Measurements from ENCODE around the gene UST. TPM values are rescaled to one million over a fixed set of nuclear protein-coding genes. Genes with fewer than 3 reads are reported as not detected.
"Not testable (repeated sequence)": the region's sequence is repeated elsewhere in the genome, so short reads cannot be mapped to it uniquely, and the experiment has no call there.

Gene UST
- total RNA-seq, 3 donors from 2014 or later: 1.3 to 2.2 (median 1.6) TPM

DNA sequence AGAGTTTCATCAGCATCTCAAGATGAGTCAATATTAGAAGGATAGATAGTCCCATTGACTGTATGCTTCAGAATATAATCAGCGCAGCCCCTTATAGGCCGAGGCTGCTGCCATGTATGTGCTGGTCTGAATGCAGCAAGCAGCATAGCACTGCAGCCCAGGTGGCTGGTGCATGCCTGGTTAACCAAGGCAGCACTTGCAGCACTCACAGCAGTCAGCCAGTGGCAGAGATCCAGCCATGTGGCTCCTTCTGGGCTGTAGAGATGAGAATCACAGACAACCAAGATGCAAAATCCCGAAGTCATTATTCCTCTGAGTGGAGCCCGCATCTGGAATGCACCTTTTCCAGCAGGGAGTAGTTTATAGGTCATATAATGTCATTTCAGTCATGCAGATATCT, 251.9 kb downstream of the UST start:
- DNase-seq: no peak
- H3K4me3 Mint-ChIP-seq: no peak overlapping the region
- ATAC-seq: no peak
- H3K36me3 Mint-ChIP-seq (ENCODE audit: insufficient read depth): peaks cover 6% of the 10 kb centered on the region
- peaks cover 2% of the 10 kb centered on the region for H3K27me3 Mint-ChIP-seq (ENCODE audit: low read depth)
- peaks cover 6% of the 10 kb centered on the region for H3K9me3 Mint-ChIP-seq
- peaks cover 21% of the 10 kb centered on the region for H3K4me1 Mint-ChIP-seq (ENCODE audit: low read depth)

DNA sequence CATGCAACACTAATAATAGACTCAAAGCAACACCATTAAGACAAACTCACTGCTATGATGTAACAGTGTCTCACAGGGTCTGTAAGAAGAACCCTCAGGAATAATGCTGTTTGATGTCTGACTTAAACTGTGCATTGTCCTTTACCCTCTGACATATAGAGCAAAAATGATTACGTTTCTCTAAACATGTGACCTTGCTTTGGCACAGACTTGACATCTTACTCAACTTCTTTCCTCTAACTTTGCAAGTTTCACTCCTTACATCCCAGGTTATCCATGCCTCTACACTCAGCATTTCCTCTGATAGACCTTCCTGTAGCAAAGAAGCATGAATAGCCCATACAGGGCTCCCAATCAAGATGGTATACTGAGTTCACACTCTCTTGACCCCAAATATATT, 252.7 kb downstream of the UST start:
- H3K4me3 Mint-ChIP-seq: no peak overlapping the region
- peaks cover 6% of the 10 kb centered on the region for H3K9me3 Mint-ChIP-seq
- ATAC-seq (no peak), DNase-seq (no peak)
- H3K36me3 Mint-ChIP-seq (ENCODE audit: insufficient read depth): peaks cover 4% of the 10 kb centered on the region
- peaks cover 21% of the 10 kb centered on the region for H3K4me1 Mint-ChIP-seq (ENCODE audit: low read depth)
- peaks cover 2% of the 10 kb centered on the region for H3K27me3 Mint-ChIP-seq (ENCODE audit: low read depth)

- Mint-ChIP-seq H3K4me1 (ENCODE audit: low read depth) (peaks cover 21% of the 10 kb centered on the region), H3K36me3 (ENCODE audit: insufficient read depth) (peaks cover 4% of the 10 kb centered on the region), H3K27me3 (ENCODE audit: low read depth) (peaks cover 2% of the 10 kb centered on the region), H3K9me3 (peaks cover 6% of the 10 kb centered on the region), H3K4me3 (no peak overlapping the region)
- ATAC-seq: no peak
- no peak for DNase-seq
Observed at GRCh38 chr6:148999929-149000468, 253.2 kb downstream of the UST start.

DNA sequence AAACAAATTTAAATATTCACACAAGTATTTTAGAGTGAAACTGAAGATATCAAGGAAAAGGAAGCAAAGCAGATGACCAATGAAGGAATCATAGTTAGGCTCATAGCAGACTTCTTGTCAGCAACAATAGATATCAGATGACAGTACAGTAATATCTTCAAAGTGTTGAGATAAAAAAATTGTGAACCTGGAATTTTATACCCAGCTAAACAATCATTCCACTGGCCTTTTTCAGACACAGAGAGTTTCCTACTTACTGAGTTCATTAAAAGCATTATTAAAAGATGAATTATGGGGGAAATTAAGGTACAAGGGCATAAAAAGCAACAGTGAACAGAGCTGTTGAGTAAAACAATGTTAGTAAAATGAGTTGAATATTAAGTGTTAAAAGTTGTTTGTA, 254.6 kb downstream of the UST start:
- Mint-ChIP-seq H3K36me3 (ENCODE audit: insufficient read depth) (peaks cover 9% of the 10 kb centered on the region), H3K27me3 (ENCODE audit: low read depth) (no peaks in the 10 kb centered on the region), H3K9me3 (peaks cover 6% of the 10 kb centered on the region), H3K4me3 (no peak overlapping the region), H3K4me1 (ENCODE audit: low read depth) (peaks cover 21% of the 10 kb centered on the region)
- DNase-seq (no peak), ATAC-seq (no peak)

GRCh38 chr6:149003560-149003959, 256.7 kb downstream of the UST start:
- Mint-ChIP-seq H3K9me3 (peaks cover 6% of the 10 kb centered on the region), H3K27me3 (ENCODE audit: low read depth) (peaks cover 4% of the 10 kb centered on the region), H3K4me1 (ENCODE audit: low read depth) (peaks cover 15% of the 10 kb centered on the region), H3K36me3 (ENCODE audit: insufficient read depth) (peaks cover 11% of the 10 kb centered on the region), H3K4me3 (no peak overlapping the region)
- ATAC-seq (no peak), DNase-seq (no peak)

DNA sequence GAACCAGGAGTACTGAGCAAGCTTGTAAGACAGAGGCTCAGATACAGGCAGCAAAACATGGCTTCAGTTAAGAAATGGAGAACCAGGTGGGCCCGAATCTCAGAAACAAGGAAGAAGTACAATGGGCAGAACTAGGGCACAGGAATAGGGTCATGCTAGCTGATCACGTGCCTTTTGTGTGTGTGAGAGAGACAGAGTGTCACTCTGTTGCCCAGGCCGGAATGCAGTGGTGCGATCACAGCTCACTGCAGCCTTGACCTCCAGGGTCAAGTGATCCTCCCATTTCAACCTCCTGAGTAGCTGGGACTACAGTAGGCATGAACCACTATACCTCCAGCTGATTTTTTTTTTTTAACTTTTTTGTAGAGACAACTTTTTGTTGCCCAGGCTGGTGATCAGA, 257.8 kb downstream of the UST start:
- Mint-ChIP-seq H3K9me3 (peaks cover 6% of the 10 kb centered on the region), H3K36me3 (ENCODE audit: insufficient read depth) (peaks cover 11% of the 10 kb centered on the region), H3K4me1 (ENCODE audit: low read depth) (peaks cover 10% of the 10 kb centered on the region), H3K4me3 (no peak overlapping the region), H3K27me3 (ENCODE audit: low read depth) (peaks cover 6% of the 10 kb centered on the region)
- DNase-seq (no peak), ATAC-seq (no peak)

DNA sequence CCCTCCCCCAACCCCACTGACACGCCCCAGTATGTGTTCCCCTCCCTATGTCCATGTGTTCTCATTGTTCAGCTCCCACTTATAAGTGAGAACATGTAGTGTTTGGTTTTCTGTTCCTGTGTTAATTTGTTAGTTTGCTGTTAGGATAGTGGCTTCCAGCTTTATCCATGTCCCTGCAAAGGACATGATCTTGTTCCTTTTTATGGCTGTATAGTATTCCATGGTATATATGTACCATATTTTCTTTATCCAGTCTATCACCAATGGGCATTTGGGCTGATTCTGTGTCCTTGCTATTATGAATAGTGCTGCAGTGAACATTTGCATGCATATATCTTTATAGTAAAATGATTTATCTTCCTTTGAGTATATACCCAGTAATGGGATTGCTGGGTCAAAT, 259.4 kb downstream of the UST start:
- not testable (repeated sequence) for H3K4me3 Mint-ChIP-seq, H3K9me3 Mint-ChIP-seq

GRCh38 chr6:149006671-149007070, 259.8 kb downstream of the UST start:
- ATAC-seq (no peak), DNase-seq (no peak)
- no peak overlapping the region for H3K4me3 Mint-ChIP-seq
- H3K9me3 Mint-ChIP-seq: no peaks in the 10 kb centered on the region
- no peaks in the 10 kb centered on the region for H3K4me1 Mint-ChIP-seq (ENCODE audit: low read depth)
- H3K27me3 Mint-ChIP-seq (ENCODE audit: low read depth): peaks cover 6% of the 10 kb centered on the region
- peaks cover 6% of the 10 kb centered on the region for H3K36me3 Mint-ChIP-seq (ENCODE audit: insufficient read depth)

More for the DNA sequence above, 259.4 kb downstream of the UST start:
- not testable (repeated sequence) for H3K36me3 Mint-ChIP-seq (ENCODE audit: insufficient read depth); DNase-seq; H3K27me3 Mint-ChIP-seq (ENCODE audit: low read depth); H3K4me1 Mint-ChIP-seq (ENCODE audit: low read depth); ATAC-seq

DNA sequence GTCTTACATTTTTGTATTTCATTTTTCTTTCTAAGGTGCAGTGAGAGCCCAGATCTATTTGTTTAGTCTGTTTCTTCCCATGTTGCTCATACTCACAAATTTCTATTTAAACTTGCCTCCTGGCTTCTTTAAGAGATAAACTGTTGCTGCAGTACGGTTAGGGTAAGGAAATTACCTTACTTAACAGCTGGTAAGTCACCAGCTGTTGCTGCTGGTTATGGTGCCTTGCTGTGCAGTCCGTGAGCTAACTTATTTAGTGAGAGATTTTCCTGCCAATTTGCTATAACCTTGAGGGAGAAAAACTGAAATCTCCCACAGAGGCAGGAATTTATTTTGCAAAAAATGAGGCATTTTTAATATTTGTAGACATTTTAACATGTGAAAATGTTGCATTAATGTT, 261.0 kb downstream of the UST start:
- DNase-seq: no peak
- ATAC-seq: no peak
- Mint-ChIP-seq H3K9me3 (no peaks in the 10 kb centered on the region), H3K27me3 (ENCODE audit: low read depth) (peaks cover 6% of the 10 kb centered on the region), H3K36me3 (ENCODE audit: insufficient read depth) (peaks cover 6% of the 10 kb centered on the region), H3K4me3 (no peak overlapping the region), H3K4me1 (ENCODE audit: low read depth) (no peaks in the 10 kb centered on the region)

GRCh38 chr6:149008741-149009140, 261.9 kb downstream of the UST start:
- peaks cover 6% of the 10 kb centered on the region for H3K27me3 Mint-ChIP-seq (ENCODE audit: low read depth)
- peaks cover 6% of the 10 kb centered on the region for H3K36me3 Mint-ChIP-seq (ENCODE audit: insufficient read depth)
- H3K4me3 Mint-ChIP-seq: no peak overlapping the region
- H3K4me1 Mint-ChIP-seq (ENCODE audit: low read depth): no peaks in the 10 kb centered on the region
- ATAC-seq (no peak), DNase-seq (no peak)
- H3K9me3 Mint-ChIP-seq: no peaks in the 10 kb centered on the region

DNA sequence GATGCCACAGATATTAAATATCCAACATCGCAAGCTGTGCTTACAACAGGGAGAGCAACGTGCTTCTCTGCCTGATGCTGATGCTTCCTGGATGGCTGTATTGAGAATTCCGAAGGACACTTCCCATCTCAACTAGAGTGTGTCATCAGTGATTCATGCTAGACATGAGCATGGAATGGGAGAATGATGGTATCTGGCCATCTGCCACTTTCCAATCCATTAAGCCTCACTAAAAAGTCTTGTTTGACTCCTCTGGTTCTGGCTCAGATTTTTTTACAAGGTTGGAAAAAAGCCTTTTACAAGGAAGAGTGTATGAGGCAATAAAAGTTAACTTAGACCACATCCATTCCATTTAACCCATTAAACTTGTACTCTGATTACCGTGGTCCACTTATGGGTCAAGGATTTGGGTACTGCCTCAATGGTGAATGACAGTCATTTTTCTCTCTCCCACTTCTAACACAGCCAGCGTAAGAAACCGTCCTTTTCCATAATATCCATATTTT, 265.3 kb downstream of the UST start:
- ATAC-seq (no peak), DNase-seq (no peak)
- no peak overlapping the region for H3K4me3 Mint-ChIP-seq
- no peaks in the 10 kb centered on the region for H3K36me3 Mint-ChIP-seq (ENCODE audit: insufficient read depth)
- no peaks in the 10 kb centered on the region for H3K4me1 Mint-ChIP-seq (ENCODE audit: low read depth)
- peaks cover 4% of the 10 kb centered on the region for H3K27me3 Mint-ChIP-seq (ENCODE audit: low read depth)
- no peaks in the 10 kb centered on the region for H3K9me3 Mint-ChIP-seq

DNA sequence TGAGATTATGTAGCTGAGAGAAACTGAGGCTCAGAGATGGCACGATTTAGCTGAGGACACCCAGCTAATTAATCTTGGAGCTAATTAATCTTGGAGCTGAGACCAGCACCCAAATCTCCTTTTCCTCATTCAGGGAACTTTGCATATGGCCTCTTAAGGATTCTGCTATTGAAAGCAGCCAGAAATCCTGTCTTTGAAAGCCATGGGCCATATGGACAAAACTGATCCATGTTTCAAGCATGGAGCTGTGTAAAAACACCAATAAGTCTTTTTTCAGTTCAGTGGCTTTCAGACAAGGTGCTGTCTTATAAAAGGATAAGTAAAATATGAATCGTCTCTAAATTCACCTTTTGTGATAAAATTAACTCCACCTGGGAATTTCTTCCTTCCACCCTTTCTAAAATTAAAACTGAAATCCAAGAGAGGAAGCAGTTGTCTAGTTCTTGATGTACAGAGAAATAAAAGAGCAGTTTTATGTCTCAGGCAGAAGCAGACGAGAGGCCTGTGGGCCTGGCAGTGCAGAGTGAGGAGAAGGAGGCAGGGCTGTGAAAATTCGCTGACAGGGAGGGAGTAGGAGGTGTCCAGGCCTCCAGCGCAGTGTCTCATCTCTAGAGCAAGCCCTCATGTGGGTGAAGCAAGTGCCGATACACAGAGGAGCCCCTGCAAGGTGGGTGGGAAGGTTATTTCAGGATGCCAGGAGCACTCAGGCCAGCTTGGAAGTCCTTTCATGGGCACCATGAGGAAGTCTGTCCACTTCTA, 266.9 kb downstream of the UST start:
- no peak overlapping the region for H3K4me3 Mint-ChIP-seq
- H3K9me3 Mint-ChIP-seq: no peaks in the 10 kb centered on the region
- no peaks in the 10 kb centered on the region for H3K36me3 Mint-ChIP-seq (ENCODE audit: insufficient read depth)
- ATAC-seq (no peak), DNase-seq (no peak)
- H3K27me3 Mint-ChIP-seq (ENCODE audit: low read depth): peaks cover 2% of the 10 kb centered on the region
- no peaks in the 10 kb centered on the region for H3K4me1 Mint-ChIP-seq (ENCODE audit: low read depth)

GRCh38 chr6:149014631-149015534, 268.1 kb downstream of the UST start:
- Mint-ChIP-seq H3K27me3 (ENCODE audit: low read depth) (no peaks in the 10 kb centered on the region), H3K9me3 (no peaks in the 10 kb centered on the region), H3K36me3 (ENCODE audit: insufficient read depth) (no peaks in the 10 kb centered on the region), H3K4me3 (no peak overlapping the region), H3K4me1 (ENCODE audit: low read depth) (no peaks in the 10 kb centered on the region)
- ATAC-seq: no peak
- DNase-seq: no peak
